Neural cell (in vitro differentiated cells): ENCODE results near the gene RGS19. TPM values are rescaled to one million over a fixed set of nuclear protein-coding genes. Genes with fewer than 3 reads are reported as not detected.

ENCODE experiments used
- H2AFZ ChIP-seq: fragments of 200-600, 300-800 bp; sonication (generic), shearing (Covaris generic); 2 replicates; pipeline ENCODE4 v1.6.0; 2014; ENCODE audit warnings: low read depth, mild to moderate bottlenecking, antibody characterized with exemption, low read length, moderate library complexity
- H3F3A ChIP-seq: fragments of 200-600 bp; shearing (Covaris generic); 2 replicates; pipeline ENCODE4 v1.6.1; 2016; ENCODE audit warnings: mild to moderate bottlenecking, moderate library complexity, mixed read lengths, antibody characterized with exemption, low read length; ENCODE audit not compliant: insufficient read depth, poor library complexity, severe bottlenecking
- H3K27ac ChIP-seq: fragments of 200-600, 300-800 bp; sonication (generic), shearing (Covaris generic); 2 replicates; pipeline ENCODE4 v1.5.1; 2014; ENCODE audit warnings: mild to moderate bottlenecking, low read length, moderate library complexity
- H3K27me3 ChIP-seq: fragments of 300-800, 200-600 bp; sonication (generic), shearing (Covaris generic); 2 replicates; pipeline ENCODE4 v1.6.0; 2014; ENCODE audit warnings: mild to moderate bottlenecking, low read depth, low read length, moderate library complexity; ENCODE audit not compliant: insufficient read depth
- H3K36me3 ChIP-seq: fragments of 300-800, 200-600 bp; sonication (generic), shearing (Covaris generic); 2 replicates; pipeline ENCODE4 v1.5.1; 2014; ENCODE audit warnings: mild to moderate bottlenecking, antibody characterized with exemption, low read length, moderate library complexity; ENCODE audit not compliant: insufficient read depth
- H3K4me2 ChIP-seq: fragments of 300-800, 200-600 bp; sonication (generic), shearing (Covaris generic); 2 replicates; pipeline ENCODE4 v1.6.0; 2014; ENCODE audit warnings: mild to moderate bottlenecking, low read length
- H3K4me3 ChIP-seq: fragments of 300-800, 200-600 bp; sonication (generic), shearing (Covaris generic); 2 replicates; pipeline ENCODE4 v1.5.1; 2014; ENCODE audit warnings: mild to moderate bottlenecking, low read length, moderate library complexity
- H3K79me2 ChIP-seq: fragments of 200-600 bp; shearing (Covaris generic); replicated peaks from 2 replicates; pipeline ENCODE4 v1.6.0; 2014; ENCODE audit warnings: mild to moderate bottlenecking, low read length, moderate library complexity; ENCODE audit not compliant: insufficient read depth
- H3K9ac ChIP-seq: fragments of 300-800, 200-600 bp; sonication (generic), shearing (Covaris generic); 2 replicates; pipeline ENCODE4 v1.6.1; 2016; ENCODE audit warnings: mild to moderate bottlenecking, low read length, mixed read lengths
- H3K9me2 ChIP-seq: fragments of 200-600 bp; shearing (Covaris generic); 2 replicates; pipeline ENCODE4 v1.6.1; 2016; ENCODE audit warnings: mild to moderate bottlenecking, low read length, mixed read lengths; ENCODE audit not compliant: insufficient read depth
- H3K9me3 ChIP-seq: fragments of 200-600, 300-800 bp; sonication (generic), shearing (Covaris generic); 2 replicates; pipeline ENCODE4 v1.6.1; 2016; ENCODE audit warnings: mild to moderate bottlenecking, mixed run types, low read length, moderate library complexity, mixed read lengths
- H4K20me1 ChIP-seq: fragments of 200-600 bp; shearing (Covaris generic); 2 replicates; pipeline ENCODE4 v1.6.1; 2016; ENCODE audit warnings: mild to moderate bottlenecking, mixed run types; ENCODE audit not compliant: insufficient read depth
- CTCF ChIP-seq: fragments of 450-650 bp; IDR thresholded peaks from 2 replicates; pipeline ENCODE4 v1.5.1; 2014; ENCODE audit warnings: antibody characterized with exemption, mild to moderate bottlenecking, moderate library complexity; ENCODE audit not compliant: poor library complexity, severe bottlenecking
- EP300 ChIP-seq: fragments of 450-650 bp; conservative IDR thresholded peaks from 2 replicates; pipeline ENCODE4 v1.6.1; 2014; ENCODE audit warnings: antibody characterized with exemption, mild to moderate bottlenecking, moderate library complexity; ENCODE audit not compliant: poor library complexity, severe bottlenecking
- EZH2 ChIP-seq: fragments of 200-600, 300-800 bp; shearing (Covaris generic), sonication (generic); IDR thresholded peaks from 2 replicates; pipeline ENCODE4 v1.6.1; 2014; ENCODE audit warnings: antibody characterized with exemption, low read length, borderline replicate concordance, mild to moderate bottlenecking; ENCODE audit not compliant: insufficient read depth, poor library complexity, severe bottlenecking
- MXI1 ChIP-seq: fragments of 450-650 bp; conservative IDR thresholded peaks from 2 replicates; pipeline ENCODE4 v1.6.1; 2014; ENCODE audit warnings: antibody characterized with exemption, mild to moderate bottlenecking; ENCODE audit not compliant: poor library complexity, severe bottlenecking
- POLR2AphosphoS5 ChIP-seq: IDR thresholded peaks from 2 replicates; pipeline ENCODE4 v1.6.1; 2012
- RAD21 ChIP-seq: fragments of 450-650 bp; conservative IDR thresholded peaks from 2 replicates; pipeline ENCODE4 v1.6.1; 2014; ENCODE audit warnings: antibody characterized with exemption, mild to moderate bottlenecking, moderate library complexity
- REST ChIP-seq: IDR thresholded peaks from 2 replicates; pipeline ENCODE4 v1.6.1; 2012; ENCODE audit warnings: borderline replicate concordance
- SMC3 ChIP-seq: fragments of 450-650 bp; conservative IDR thresholded peaks from 2 replicates; pipeline ENCODE4 v1.6.1; 2014; ENCODE audit warnings: antibody characterized with exemption, mild to moderate bottlenecking, moderate library complexity; ENCODE audit not compliant: poor library complexity
- TAF1 ChIP-seq: IDR thresholded peaks from 2 replicates; pipeline ENCODE4 v1.6.1; 2012; ENCODE audit warnings: low read depth
- polyA plus RNA-seq: library from polyadenylated mRNA; depleted of rRNA; stranded (reverse); fragments of >200 nt; gene quantifications from 2 replicates; pipeline ENCODE4 v1.2.3, GENCODE V29; 2014

Gene RGS19
- polyA plus RNA-seq, 1 donor from 2014 or later = 3.4 TPM

- H3K27me3 ChIP-seq = peaks cover 50% of the 10 kb centered on the region
- no peaks in the 10 kb centered on the region for H3K36me3 ChIP-seq
- no peaks in the 10 kb centered on the region for H3K9me2 ChIP-seq
- no peak overlapping the region for H3K4me2 ChIP-seq
- no peaks in the 10 kb centered on the region for H4K20me1 ChIP-seq
- no peak overlapping the region for H3K27ac ChIP-seq
- H3F3A ChIP-seq = no peaks in the 10 kb centered on the region
- TF ChIP-seq POLR2AphosphoS5 (no peak), REST (no peak), SMC3 (no peak), EZH2 (no peak), TAF1 (no peak), EP300 (no peak), CTCF (no peak), RAD21 (no peak), MXI1 (no peak)
- H3K9me3 ChIP-seq = no peaks in the 10 kb centered on the region
- no peak overlapping the region for H3K9ac ChIP-seq
- no peak overlapping the region for H2AFZ ChIP-seq
- no peaks in the 10 kb centered on the region for H3K79me2 ChIP-seq
- H3K4me3 ChIP-seq = no peak overlapping the region
These were observed 27.6 kb downstream of the RGS19 start for GRCh38 chr20:64051561-64052325.

- Histone ChIP-seq H3K27me3 (peaks cover 57% of the 10 kb centered on the region), H3K9me3 (no peaks in the 10 kb centered on the region), H3K27ac (no peak overlapping the region), H3K9ac (no peak overlapping the region), H4K20me1 (no peaks in the 10 kb centered on the region), H3K4me3 (no peak overlapping the region), H3K9me2 (no peaks in the 10 kb centered on the region), H3K4me2 (no peak overlapping the region), H3F3A (no peaks in the 10 kb centered on the region), H3K36me3 (no peaks in the 10 kb centered on the region), H3K79me2 (no peaks in the 10 kb centered on the region), H2AFZ (no peak overlapping the region)
- no peak for TF ChIP-seq POLR2AphosphoS5
- no peak for TF ChIP-seq MXI1
- TF ChIP-seq SMC3 = no peak
- no peak for TF ChIP-seq EP300
- TF ChIP-seq EZH2 = no peak
These were observed 28.3 kb downstream of the RGS19 start for GRCh38 chr20:64051033-64051452.
